Hair follicular keratinocyte (primary cell): ENCODE results near the gene PCDHGA5. TPM values are rescaled to one million over a fixed set of nuclear protein-coding genes. Genes with fewer than 3 reads are reported as not detected.

ENCODE experiments used
- total RNA-seq: library from RNA; depleted of rRNA; stranded (reverse); fragments of >200 nt; gene quantifications from 2 replicates; pipeline ENCODE4 v1.2.3, GENCODE V29; 2015

PCDHGA5 gene
- total RNA-seq, 1 donor from 2014 or later, result not detected

GRCh38 chr5:141397756-141398551, 34.0 kb downstream of the PCDHGA5 start, which contains the start of gene PCDHGB5:
TSS of gene PCDHGB5 (plus strand) at chr5:141397947. CDS start at chr5:141398128, 181 bp downstream.

DNA sequence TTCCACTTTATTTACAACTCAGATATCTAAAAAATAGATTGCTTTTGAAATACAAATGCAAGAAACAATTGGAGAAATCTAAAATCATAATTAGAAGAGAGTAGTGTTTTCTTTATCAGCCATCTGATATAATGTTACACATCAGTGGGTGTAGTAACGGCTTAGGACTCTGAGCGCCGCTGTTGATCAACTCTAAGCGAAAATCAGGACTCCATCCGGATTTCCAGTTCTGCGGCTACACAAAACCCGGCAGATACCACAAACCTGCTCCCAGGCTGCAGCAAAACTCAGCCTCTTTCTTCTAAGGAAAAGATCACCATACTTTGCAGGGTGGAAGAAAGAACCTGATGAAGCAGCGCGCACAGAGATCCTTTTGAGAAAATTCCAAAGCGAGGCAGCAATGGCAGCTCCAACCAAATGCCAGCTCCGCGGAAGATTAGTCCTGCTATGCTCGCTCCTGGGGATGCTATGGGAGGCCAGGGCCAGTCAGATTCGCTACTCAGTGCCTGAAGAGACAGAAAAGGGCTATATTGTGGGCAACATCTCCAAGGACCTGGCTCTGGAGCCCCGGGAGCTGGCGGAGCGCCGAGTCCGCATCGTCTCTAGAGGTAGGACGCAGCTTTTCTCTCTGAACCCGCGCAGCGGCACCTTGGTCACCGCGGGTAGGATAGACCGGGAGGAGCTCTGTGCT, 38.7 kb downstream of the PCDHGA5 start, which contains the start of gene PCDHGA9:
TSS of gene PCDHGA9 (plus strand) at position 226 of the 691 bp plus-strand sequence. CDS start at position 401, 175 bp downstream.

DNA sequence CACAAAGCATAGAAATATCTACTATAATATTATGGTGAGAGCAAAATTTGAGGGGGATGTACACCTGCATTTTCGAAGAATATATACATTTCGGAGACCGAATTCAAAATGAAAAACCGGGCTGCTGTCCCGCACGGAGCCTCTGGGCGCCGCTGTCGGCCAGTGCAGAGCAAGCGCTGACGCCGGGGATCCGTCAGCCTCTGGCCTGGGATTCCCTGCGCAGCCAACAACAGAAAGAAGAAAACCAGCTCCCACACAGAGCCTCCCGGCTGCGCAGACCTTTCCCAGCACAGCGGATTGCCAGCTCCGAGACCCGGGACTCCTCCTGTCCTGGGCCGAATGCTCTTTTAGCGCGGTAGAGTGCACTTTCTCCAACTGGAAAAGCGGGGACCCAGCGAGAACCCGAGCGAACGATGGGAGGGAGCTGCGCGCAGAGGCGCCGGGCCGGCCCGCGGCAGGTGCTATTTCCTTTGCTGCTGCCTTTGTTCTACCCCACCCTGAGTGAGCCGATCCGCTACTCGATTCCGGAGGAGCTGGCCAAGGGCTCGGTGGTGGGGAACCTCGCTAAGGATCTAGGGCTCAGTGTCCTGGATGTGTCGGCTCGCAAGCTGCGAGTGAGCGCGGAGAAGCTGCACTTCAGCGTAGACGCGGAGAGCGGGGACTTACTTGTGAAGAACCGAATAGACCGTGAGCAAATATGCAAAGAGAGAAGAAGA, 44.0 kb downstream of the PCDHGA5 start, which contains the start of gene PCDHGB6:
TSS of gene PCDHGB6 (plus strand) at position 232 of the 716 bp plus-strand sequence. CDS start at position 414, 182 bp downstream.

GRCh38 chr5:141412854-141413539, 49.0 kb downstream of the PCDHGA5 start, which contains the start of gene PCDHGA10:
TSS of gene PCDHGA10 (plus strand) at chr5:141412987. CDS start at chr5:141413176, 189 bp downstream.

Other genes starting within 250 kb of the PCDHGA5 start
- 0.34 TPM in 1 of 2 replicates, not detected in the other for gene PCDHB4, start 242.3 kb upstream of the PCDHGA5 start, total RNA-seq
- gene PCDHB5, start 229.0 kb upstream of the PCDHGA5 start, total RNA-seq, result not detected in 2 replicates
- gene PCDHB6, start 214.1 kb upstream of the PCDHGA5 start, total RNA-seq, result not detected in 2 replicates
- not detected in 2 replicates for gene PCDHB7, start 191.5 kb upstream of the PCDHGA5 start, total RNA-seq
- not detected in 2 replicates for gene PCDHB8, start 186.4 kb upstream of the PCDHGA5 start, total RNA-seq
- 0.16 TPM in 1 of 2 replicates, not detected in the other for gene PCDHB16, start 181.8 kb upstream of the PCDHGA5 start, total RNA-seq
- 0.08 TPM in 1 of 2 replicates, not detected in the other for gene PCDHB9, start 177.0 kb upstream of the PCDHGA5 start, total RNA-seq
- gene PCDHB10, start 171.8 kb upstream of the PCDHGA5 start, total RNA-seq, result under 0.01 and 0.04 TPM in 2 replicates
- gene PCDHB11, start 164.5 kb upstream of the PCDHGA5 start, total RNA-seq, result not detected in 2 replicates
- gene PCDHB12, start 155.4 kb upstream of the PCDHGA5 start, total RNA-seq, result not detected in 2 replicates
- not detected in 2 replicates for gene PCDHB13, start 150.2 kb upstream of the PCDHGA5 start, total RNA-seq
- 0.04 TPM in 1 of 2 replicates, not detected in the other for gene PCDHB14, start 140.8 kb upstream of the PCDHGA5 start, total RNA-seq
- 0.04 and 0.08 TPM in 2 replicates for gene PCDHB15, start 118.8 kb upstream of the PCDHGA5 start, total RNA-seq
- gene SLC25A2, start 60.1 kb upstream of the PCDHGA5 start, total RNA-seq, result not detected in 2 replicates
- gene TAF7, start 43.4 kb upstream of the PCDHGA5 start, total RNA-seq, result 28.9 and 35.5 TPM in 2 replicates
- not detected in 2 replicates for gene PCDHGA1, start 33.6 kb upstream of the PCDHGA5 start, total RNA-seq
- gene PCDHGA2, start 25.4 kb upstream of the PCDHGA5 start, total RNA-seq, result 0.04 and 0.55 TPM in 2 replicates
- gene PCDHGA3, start 20.3 kb upstream of the PCDHGA5 start, total RNA-seq, result 0.04 and 0.08 TPM in 2 replicates
- gene PCDHGB1, start 14.1 kb upstream of the PCDHGA5 start, total RNA-seq, result 0.23 and 0.38 TPM in 2 replicates
- 0.08 and 0.15 TPM in 2 replicates for gene PCDHGA4, start 9.1 kb upstream of the PCDHGA5 start, total RNA-seq
- 0.08 and 0.23 TPM in 2 replicates for gene PCDHGB2, start 4.2 kb upstream of the PCDHGA5 start, total RNA-seq
- 0.31 and 0.46 TPM in 2 replicates for gene PCDHGB3, start 6.1 kb downstream of the PCDHGA5 start, total RNA-seq
- 0.15 and 0.16 TPM in 2 replicates for gene PCDHGA6, start 9.7 kb downstream of the PCDHGA5 start, total RNA-seq
- gene PCDHGA7, start 18.6 kb downstream of the PCDHGA5 start, total RNA-seq, result 0.11 and 0.86 TPM in 2 replicates
- gene PCDHGB4, start 23.5 kb downstream of the PCDHGA5 start, total RNA-seq, result 1.5 and 3.7 TPM in 2 replicates
- 0.08 and 0.39 TPM in 2 replicates for gene PCDHGA8, start 28.5 kb downstream of the PCDHGA5 start, total RNA-seq
- gene PCDHGB5, start 33.8 kb downstream of the PCDHGA5 start, total RNA-seq, result 3.3 and 5.9 TPM in 2 replicates
- 0.53 and 0.70 TPM in 2 replicates for gene PCDHGA9, start 38.6 kb downstream of the PCDHGA5 start, total RNA-seq
- gene PCDHGB6, start 43.9 kb downstream of the PCDHGA5 start, total RNA-seq, result 0.61 and 0.70 TPM in 2 replicates
- gene PCDHGA10, start 48.8 kb downstream of the PCDHGA5 start, total RNA-seq, result 1.3 and 1.6 TPM in 2 replicates
- 1.3 and 2.3 TPM in 2 replicates for gene PCDHGB7, start 53.5 kb downstream of the PCDHGA5 start, total RNA-seq
- gene PCDHGA11, start 56.9 kb downstream of the PCDHGA5 start, total RNA-seq, result 0.84 and 0.94 TPM in 2 replicates
- 1.6 and 4.0 TPM in 2 replicates for gene PCDHGA12, start 66.3 kb downstream of the PCDHGA5 start, total RNA-seq
- 21.8 and 60.9 TPM in 2 replicates for gene PCDHGC3, start 111.8 kb downstream of the PCDHGA5 start, total RNA-seq
- 0.19 and 0.31 TPM in 2 replicates for gene PCDHGC4, start 120.9 kb downstream of the PCDHGA5 start, total RNA-seq
- 1.2 and 5.0 TPM in 2 replicates for gene PCDHGC5, start 124.9 kb downstream of the PCDHGA5 start, total RNA-seq